Erythroblast (primary cell): ENCODE data around the gene HIVEP1.
A peak's percentile ranks its signal among the peaks of the same experiment; 100 is the strongest.

ENCODE experiments used
- DNase-seq, 2 experiments: peaks; one replicate each; lab custom pipeline; 2025; lab: John Stamatoyannopoulos, UW
- GATA1 ChIP-seq: IDR thresholded peaks from 2 replicates; pipeline ENCODE4 v1.6.1; 2011; ENCODE audit warnings: low read depth, mild to moderate bottlenecking, control low read depth, low read length, moderate library complexity
- POLR2A ChIP-seq: IDR thresholded peaks from 2 replicates; pipeline ENCODE4 v1.6.1; 2011; ENCODE audit warnings: mild to moderate bottlenecking, low read length

HIVEP1 gene

DNA sequence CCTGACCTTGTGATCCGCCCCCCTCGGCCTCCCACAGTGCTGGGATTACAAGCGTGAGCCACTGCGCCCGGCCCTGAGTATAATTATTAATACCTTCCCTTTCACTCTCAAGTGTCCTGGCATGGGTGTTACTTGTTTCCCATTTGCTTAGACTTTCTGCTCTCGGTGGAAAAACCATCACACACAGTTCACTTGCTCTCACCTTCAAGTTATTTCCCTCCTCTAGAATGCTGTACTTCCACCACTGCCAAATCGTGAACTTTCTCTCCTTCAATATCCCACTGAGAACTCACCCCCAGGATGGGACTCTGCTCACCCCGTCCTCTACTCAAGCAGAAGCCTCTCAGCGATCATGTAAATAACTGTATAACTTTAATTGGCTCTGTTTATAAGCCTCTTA is 4.6 kb upstream of the HIVEP1 start:
- DNase-seq: no peak
- TF ChIP-seq GATA1 (no peak), POLR2A (no peak)

DNA sequence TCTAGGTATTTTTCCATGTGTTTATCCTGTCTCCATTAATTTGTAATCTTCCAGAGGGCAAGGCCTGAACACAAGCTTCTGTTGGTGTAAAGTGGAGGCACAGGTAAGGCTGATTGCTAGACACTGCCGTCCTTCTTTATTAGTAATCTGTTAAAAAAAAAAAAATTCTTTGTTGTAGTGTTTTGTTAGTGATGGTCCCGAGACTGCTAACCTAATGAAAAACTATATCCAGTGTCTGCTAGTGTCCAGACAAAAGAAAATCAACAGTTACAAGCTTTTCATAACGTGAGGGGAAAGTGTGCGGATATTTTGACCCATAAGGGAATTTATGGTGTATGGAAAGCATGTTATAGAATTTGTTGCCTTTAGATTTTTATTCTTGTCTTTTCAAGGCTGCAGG is 4.2 kb upstream of the HIVEP1 start:
- no peak for DNase-seq

DNA sequence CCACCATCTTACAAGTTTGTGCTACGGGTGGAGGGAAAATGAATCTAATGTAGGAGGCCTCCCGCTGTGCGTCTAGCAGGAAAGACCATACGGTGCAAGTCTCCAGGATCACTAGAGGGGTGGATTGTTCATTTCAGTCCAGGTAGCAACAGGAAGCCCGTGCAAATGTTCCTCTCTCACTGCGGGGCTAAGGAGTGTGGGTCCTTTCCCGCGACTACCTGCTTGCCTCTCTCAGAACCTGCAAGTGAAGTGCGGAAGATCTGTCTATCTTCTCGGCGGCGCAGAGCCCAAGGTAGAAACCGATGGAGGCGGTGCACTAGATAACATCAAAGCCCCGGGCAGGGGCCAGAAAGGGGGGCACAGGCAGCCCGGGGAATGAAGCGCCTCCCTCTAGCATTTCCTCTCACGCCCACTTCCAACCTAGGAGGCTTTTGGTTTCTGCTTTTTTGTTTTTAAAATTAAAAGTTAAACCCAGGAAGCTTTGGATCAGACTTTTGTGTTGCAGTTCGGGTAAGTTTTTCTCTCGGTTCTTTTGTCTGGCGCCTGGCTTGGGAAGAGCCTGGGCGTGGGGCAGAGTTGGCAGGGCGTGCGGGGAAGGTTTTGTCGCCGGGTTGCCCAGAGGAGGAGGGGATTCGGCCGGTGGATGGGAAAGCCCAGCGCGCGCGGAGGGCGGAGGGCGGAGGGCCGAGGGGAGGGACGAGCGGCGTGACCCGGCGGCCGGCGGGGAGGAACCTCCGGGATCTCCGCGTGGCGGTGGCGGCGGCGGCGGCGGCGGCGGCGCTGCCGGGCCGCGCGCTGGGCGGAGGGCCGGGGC is 3.5 kb upstream of the HIVEP1 start:
- TF ChIP-seq GATA1: no peak
- peak; percentile 23 for TF ChIP-seq POLR2A
- DNase-seq: peak; percentile 81 to 85

More for the DNA sequence above, 4.2 kb upstream of the HIVEP1 start:
- TF ChIP-seq GATA1 (no peak), POLR2A (no peak)

- DNase-seq: no peak
- no peak for TF ChIP-seq POLR2A
Observed at GRCh38 chr6:12009180-12009685, 2.9 kb upstream of the HIVEP1 start.

DNA sequence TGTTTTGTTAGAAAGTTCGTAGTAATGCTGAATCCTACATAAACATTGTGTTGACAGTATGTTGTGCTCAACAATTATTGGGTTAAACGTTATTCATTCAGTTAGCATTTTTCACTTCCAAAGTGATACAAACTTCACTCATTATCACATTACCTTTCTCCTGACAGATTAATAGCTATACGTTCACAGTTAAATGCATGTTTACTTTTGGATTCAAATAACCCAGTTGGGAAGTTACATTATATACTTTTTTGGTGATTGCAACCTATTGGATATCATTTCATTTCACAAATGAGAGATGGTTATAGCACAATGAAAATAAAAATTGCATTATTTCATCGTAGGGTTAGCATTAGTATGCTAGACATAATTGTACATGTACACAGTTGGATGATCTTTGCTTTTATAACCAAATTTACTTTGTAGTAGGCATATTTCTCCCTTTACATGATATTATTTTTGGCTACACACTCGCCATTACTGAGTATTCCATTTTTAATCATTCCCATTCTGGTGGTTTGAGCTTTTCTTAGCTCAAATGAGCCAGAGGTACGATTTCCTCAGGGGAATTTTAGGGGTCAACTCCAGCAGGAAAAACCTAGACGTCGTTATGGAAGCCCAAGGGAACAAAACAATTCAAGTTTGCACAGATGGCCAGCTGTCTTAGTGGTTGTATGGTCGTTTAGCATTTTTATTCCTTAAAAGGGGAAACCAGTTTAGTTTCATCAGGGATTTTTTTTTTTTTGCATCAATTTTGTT is 2.1 kb upstream of the HIVEP1 start:
- TF ChIP-seq GATA1: no peak
- peak; percentile 32 to 53 for DNase-seq

GRCh38 chr6:12010635-12011275 is 1.4 kb upstream of the HIVEP1 start:
- peak in 1 of 2 experiments; percentile 75 for DNase-seq
- TF ChIP-seq POLR2A (peak; percentile 12), GATA1 (no peak)

DNA sequence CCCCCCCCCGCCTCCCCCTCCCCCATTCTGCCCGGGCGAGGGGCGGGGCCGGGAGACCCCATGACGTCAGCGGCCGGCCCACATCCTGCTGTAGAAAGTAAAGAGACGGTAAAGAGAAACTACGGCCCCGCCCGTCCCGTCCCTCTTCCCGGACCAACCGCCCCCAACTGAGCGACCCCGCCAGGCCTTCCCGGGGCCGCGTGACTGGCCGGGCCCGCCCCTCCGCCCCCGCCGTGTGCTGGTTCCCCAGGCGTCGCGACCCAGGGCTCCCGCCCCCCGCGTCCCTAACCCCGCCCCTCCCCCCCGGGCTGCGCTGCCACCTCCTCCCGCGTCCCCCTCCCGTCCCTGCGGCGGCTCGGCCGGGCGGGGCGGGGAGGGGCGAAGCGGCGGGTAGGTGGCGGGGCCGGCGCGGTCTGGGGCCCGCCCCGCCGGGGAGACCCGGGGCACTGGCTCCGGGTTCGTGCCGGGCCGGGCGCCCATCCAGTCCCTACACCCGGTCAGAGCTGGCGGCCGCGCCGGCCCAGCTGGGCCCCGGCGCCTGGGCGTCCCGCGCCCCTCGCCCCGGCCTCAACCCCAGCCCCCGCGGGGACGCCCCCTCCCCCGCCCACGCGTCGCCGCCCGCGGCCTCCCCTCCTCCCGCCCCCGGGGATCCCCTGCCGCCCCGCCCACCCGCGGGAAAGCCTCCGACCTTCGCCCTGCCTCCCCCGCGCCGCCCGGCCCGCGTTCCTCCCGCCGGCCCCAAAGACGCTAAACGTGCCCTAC is 655 bp upstream of the HIVEP1 start:
- TF ChIP-seq GATA1 (no peak), POLR2A (no peak)
- DNase-seq: peak; percentile 96

DNA sequence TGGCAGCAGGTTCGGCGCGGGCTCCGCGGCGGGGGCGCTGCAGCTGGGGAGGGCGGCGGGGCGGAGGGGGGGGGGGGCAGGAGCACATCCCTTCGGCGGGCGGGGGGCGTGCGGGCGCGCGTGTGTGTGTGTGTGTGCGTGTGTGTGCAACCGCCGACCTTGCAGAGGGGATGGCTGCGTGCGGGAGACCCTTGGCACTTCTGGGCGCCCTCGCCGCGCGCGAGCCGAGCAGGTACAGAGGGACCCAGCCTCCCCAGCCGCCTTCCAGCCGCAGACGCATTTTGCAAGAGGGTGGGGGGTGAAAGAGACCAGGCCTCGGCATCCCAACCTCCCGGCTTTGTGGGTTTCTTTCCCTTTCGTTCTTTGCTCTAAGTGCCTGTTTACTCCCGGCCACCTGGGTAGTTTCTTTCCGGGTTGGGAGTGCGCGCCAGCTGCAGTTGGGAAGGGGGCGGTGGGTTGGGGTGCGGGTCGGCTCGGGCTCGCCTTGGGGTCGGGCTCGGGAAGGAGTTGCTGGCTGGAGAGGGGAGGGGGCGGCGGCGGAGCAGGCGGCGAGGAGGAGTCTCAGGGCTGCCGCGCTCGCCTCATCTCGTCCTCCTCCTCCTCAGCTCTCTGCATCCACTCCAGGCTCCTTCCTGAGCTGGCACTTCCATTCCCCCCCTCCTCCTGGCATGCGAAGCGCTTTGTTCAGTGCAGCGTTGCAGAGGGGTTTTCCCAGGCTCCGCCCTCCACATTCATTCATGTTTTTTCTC is 620 bp downstream of the HIVEP1 start:
- TF ChIP-seq GATA1 (no peak), POLR2A (no peak)
- DNase-seq: peak; percentile 69 to 78

DNA sequence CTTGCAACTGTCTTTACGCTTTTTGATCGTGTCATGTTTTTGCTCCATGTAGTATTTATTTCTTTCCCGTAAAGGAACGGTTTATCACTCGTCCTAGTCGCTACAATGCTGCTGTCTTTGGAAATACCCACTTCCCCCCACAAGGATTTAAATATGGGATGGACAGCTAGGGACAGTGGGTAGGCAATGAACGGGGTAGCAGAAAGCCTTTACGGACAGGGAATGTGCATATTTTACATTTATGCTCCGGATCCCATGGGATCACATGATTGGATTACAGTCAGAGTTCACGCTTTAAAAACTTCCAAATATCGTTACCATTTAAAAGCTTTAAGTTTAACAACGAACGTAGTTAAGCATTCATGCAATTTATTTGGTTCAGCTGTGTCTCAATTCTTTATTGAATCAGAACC is 1.2 kb downstream of the HIVEP1 start:
- no peak for DNase-seq
- TF ChIP-seq GATA1: no peak
- no peak for TF ChIP-seq POLR2A

DNA sequence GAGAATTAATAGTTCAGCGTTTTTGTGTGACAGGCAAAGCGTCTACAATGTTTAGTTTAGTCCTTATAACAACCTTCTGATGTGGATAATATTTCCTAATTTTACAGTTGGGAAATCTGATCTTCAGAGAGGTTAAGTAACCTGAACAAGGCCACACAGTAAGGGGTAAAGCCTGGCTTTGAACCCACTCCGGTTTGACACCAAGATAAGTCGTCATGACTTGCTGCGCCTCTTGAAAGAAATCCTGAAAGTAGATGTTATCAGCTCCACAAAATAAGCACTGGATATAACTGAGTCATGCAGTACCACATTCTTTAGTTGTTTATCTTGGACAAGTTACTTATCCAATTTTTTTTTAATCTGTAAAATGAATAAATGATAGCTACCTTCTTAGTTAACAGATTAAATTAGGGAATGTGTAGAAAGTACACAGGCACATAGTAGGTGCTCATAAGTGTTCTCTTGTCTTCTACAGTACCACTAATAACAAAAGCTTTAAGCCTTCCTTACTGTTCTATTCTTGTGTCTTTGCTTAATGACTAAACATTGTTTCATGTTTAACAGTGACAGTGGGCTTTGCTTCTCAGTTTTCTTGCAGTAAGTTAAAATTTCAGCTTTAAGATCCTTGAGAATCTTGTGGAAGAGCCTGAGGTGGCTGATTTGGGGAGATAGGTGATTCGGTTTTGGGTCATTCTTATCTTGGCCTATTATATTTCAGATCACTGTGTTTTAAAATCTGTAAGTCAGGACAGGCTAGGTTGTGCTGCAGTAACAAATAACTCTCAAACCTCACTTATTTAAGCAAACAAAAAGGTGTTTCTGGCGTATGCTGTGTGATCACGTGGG is 2.1 kb downstream of the HIVEP1 start:
- peak in 1 of 2 experiments; percentile 7 for DNase-seq
- TF ChIP-seq POLR2A (no peak), GATA1 (no peak)

DNA sequence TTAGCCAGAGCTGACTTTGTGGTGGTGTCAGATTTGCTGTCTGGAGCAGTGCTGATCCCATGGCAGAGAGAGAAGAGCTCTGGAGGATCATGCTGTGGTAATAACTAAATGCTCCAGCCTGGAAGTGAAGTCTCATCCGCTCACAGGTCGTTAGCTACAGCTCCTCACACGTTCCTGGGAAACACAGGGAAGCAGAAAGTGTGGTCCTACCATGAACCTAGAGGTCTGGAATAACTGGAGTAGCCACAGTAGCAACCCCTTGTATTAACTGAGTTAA is 2.7 kb downstream of the HIVEP1 start:
- no peak for DNase-seq
- TF ChIP-seq GATA1: no peak
- no peak for TF ChIP-seq POLR2A

DNA sequence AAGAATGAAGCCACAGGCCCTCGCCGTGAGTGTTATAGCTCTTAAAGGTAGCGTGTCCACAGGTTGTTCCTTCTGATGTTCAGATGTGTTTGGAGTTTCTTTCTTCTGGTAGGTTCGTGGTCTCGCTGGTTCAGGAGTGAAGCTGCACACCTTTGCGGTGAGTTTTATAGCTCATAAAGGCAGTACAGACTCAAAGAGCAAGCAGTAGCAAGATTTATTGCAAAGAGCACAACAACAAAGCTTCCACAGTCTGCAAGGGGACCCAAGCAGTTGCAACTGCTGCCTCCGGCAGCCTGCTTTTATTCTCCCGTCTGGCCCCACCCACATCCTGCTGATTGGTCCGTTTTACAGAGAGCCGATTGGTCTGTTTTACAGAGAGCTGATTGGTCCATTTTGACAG is 5.2 kb downstream of the HIVEP1 start:
- DNase-seq: peak; percentile 20 to 22
- no peak for TF ChIP-seq GATA1
- TF ChIP-seq POLR2A: no peak
